SH-SY5Y (cell line): Measurements from ENCODE around the gene OTUD1.

Experiments used
- GATA2 ChIP-seq: IDR thresholded peaks from 2 replicates; pipeline ENCODE4 v1.6.1; 2011; ENCODE audit warnings: mild to moderate bottlenecking, low read depth, low read length
- GATA3 ChIP-seq: IDR thresholded peaks from 2 replicates; pipeline ENCODE4 v1.6.1; 2011; ENCODE audit warnings: low read depth, mild to moderate bottlenecking, low read length, moderate library complexity

- TF ChIP-seq GATA2: no peak
- no peak for TF ChIP-seq GATA3
Measured at GRCh38 chr10:23405540-23405939, 33.3 kb upstream of the OTUD1 start.
